HEK293 (cell line): ENCODE measurements around the gene MRPS5.

Source experiments
- CTCF ChIA-PET: fragments of 350-600 bp; formaldehyde crosslinking; extraction: SDS; loops from one replicate; lab custom pipeline; 2021; ENCODE audit warnings: antibody characterized with exemption; lab: Yijun Ruan, JAX
- POLR2A ChIA-PET: fragments of 300-600 bp; formaldehyde crosslinking; extraction: SDS; loops from one replicate; lab custom pipeline; 2020; ENCODE audit warnings: antibody characterized with exemption, inconsistent platforms; lab: Yijun Ruan, JAX
- H3K27ac ChIP-seq: fragments of 200-500 bp; sonication (Bioruptor generic); 2 replicates; pipeline ENCODE4 v1.5.1; 2014; ENCODE audit warnings: low read depth, low read length, control low read depth, inconsistent platforms; ENCODE audit errors: extremely low read depth
- H3K36me3 ChIP-seq, 2 experiments: fragments of 200-500 bp in 1 of 2; sonication (Bioruptor generic) in 1 of 2; 1 replicate in 1 of 2; 2 replicates in 1 of 2; pipeline ENCODE4 v1.5.1; 2014 to 2017; ENCODE audit warnings: inconsistent platforms in 2 of 2, low read length in 2 of 2; ENCODE audit not compliant: control insufficient read depth in 2 of 2, insufficient read depth in 1 of 2
- H3K4me1 ChIP-seq: fragments of 200-500 bp; sonication (Bioruptor generic); 2 replicates; pipeline ENCODE4 v1.5.1; 2014; ENCODE audit warnings: mild to moderate bottlenecking, low read length, inconsistent platforms; ENCODE audit not compliant: control insufficient read depth, insufficient read depth
- H3K4me3 ChIP-seq: 2 replicates; pipeline ENCODE4 v1.5.1; 2011; ENCODE audit warnings: low read depth, mild to moderate bottlenecking, control low read depth, low read length, moderate library complexity
- H3K9me3 ChIP-seq: fragments of 200-500 bp; sonication (Bioruptor generic); 2 replicates; pipeline ENCODE4 v1.5.1; 2014; ENCODE audit warnings: low read depth, low read length, inconsistent platforms; ENCODE audit not compliant: control insufficient read depth, insufficient read depth
- FEZF1 ChIP-seq: fragments of 450-650 bp; formaldehyde crosslinking; IDR thresholded peaks from 2 replicates; pipeline ENCODE4 v1.5.1; 2016; ENCODE audit warnings: missing biosample characterization, missing genetic modification characterization
- GLIS1 ChIP-seq: fragments of 450-650 bp; formaldehyde crosslinking; IDR thresholded peaks from 2 replicates; pipeline ENCODE4 v1.5.1; 2016; ENCODE audit warnings: missing biosample characterization, missing genetic modification characterization
- GLIS2 ChIP-seq: fragments of 450-650 bp; formaldehyde crosslinking; IDR thresholded peaks from 2 replicates; pipeline ENCODE4 v1.5.1; 2016; ENCODE audit warnings: missing biosample characterization, missing genetic modification characterization
- KLF17 ChIP-seq: fragments of 450-650 bp; formaldehyde crosslinking; IDR thresholded peaks from 2 replicates; pipeline ENCODE4 v1.5.1; 2016; ENCODE audit warnings: missing biosample characterization, missing genetic modification characterization
- KLF8 ChIP-seq: fragments of 450-650 bp; formaldehyde crosslinking; IDR thresholded peaks from 2 replicates; pipeline ENCODE4 v1.5.1; 2016; ENCODE audit warnings: missing biosample characterization, missing genetic modification characterization
- OSR2 ChIP-seq: fragments of 450-650 bp; formaldehyde crosslinking; IDR thresholded peaks from 2 replicates; pipeline ENCODE4 v1.5.1; 2016; ENCODE audit warnings: missing biosample characterization, missing genetic modification characterization
- SP2 ChIP-seq: fragments of 450-650 bp; formaldehyde crosslinking; IDR thresholded peaks from 2 replicates; pipeline ENCODE4 v1.5.1; 2016; ENCODE audit warnings: missing biosample characterization, missing genetic modification characterization
- SP3 ChIP-seq: fragments of 450-650 bp; formaldehyde crosslinking; IDR thresholded peaks from 2 replicates; pipeline ENCODE4 v1.5.1; 2016; ENCODE audit warnings: missing biosample characterization, missing genetic modification characterization
- SP7 ChIP-seq: fragments of 450-650 bp; formaldehyde crosslinking; IDR thresholded peaks from 2 replicates; pipeline ENCODE4 v1.5.1; 2016; ENCODE audit warnings: missing biosample characterization, missing genetic modification characterization
- WT1 ChIP-seq: fragments of 450-650 bp; formaldehyde crosslinking; IDR thresholded peaks from 2 replicates; pipeline ENCODE4 v1.5.1; 2016; ENCODE audit warnings: missing biosample characterization, missing genetic modification characterization
- YY2 ChIP-seq: fragments of 450-650 bp; formaldehyde crosslinking; IDR thresholded peaks from 2 replicates; pipeline ENCODE4 v1.5.1; 2016; ENCODE audit warnings: missing biosample characterization, missing genetic modification characterization
- ZBTB17 ChIP-seq: fragments of 450-650 bp; formaldehyde crosslinking; IDR thresholded peaks from 2 replicates; pipeline ENCODE4 v1.5.1; 2016; ENCODE audit warnings: missing biosample characterization, missing genetic modification characterization
- ZBTB20 ChIP-seq: fragments of 450-650 bp; formaldehyde crosslinking; IDR thresholded peaks from 2 replicates; pipeline ENCODE4 v1.5.1; 2016; ENCODE audit warnings: missing biosample characterization, missing genetic modification characterization
- ZBTB8A ChIP-seq: fragments of 450-650 bp; formaldehyde crosslinking; IDR thresholded peaks from 2 replicates; pipeline ENCODE4 v1.5.1; 2016; ENCODE audit warnings: missing biosample characterization, missing genetic modification characterization
- ZFHX2 ChIP-seq: fragments of 450-650 bp; formaldehyde crosslinking; conservative IDR thresholded peaks from 2 replicates; pipeline ENCODE4 v1.5.1; 2016; ENCODE audit warnings: missing biosample characterization, missing genetic modification characterization
- ZNF239 ChIP-seq: fragments of 450-650 bp; formaldehyde crosslinking; IDR thresholded peaks from 2 replicates; pipeline ENCODE4 v1.5.1; 2016; ENCODE audit warnings: missing biosample characterization, missing genetic modification characterization
- ZNF335 ChIP-seq: fragments of 450-650 bp; formaldehyde crosslinking; conservative IDR thresholded peaks from 2 replicates; pipeline ENCODE4 v1.5.1; 2016; ENCODE audit warnings: missing biosample characterization, missing genetic modification characterization
- ZNF501 ChIP-seq: fragments of 450-650 bp; formaldehyde crosslinking; IDR thresholded peaks from 2 replicates; pipeline ENCODE4 v1.5.1; 2016; ENCODE audit warnings: missing biosample characterization, missing genetic modification characterization
- ZNF514 ChIP-seq: fragments of 450-650 bp; formaldehyde crosslinking; IDR thresholded peaks from 2 replicates; pipeline ENCODE4 v1.5.1; 2016; ENCODE audit warnings: missing biosample characterization, missing genetic modification characterization
- ZNF548 ChIP-seq: fragments of 450-650 bp; formaldehyde crosslinking; IDR thresholded peaks from 2 replicates; pipeline ENCODE4 v1.5.1; 2016; ENCODE audit warnings: missing biosample characterization, missing genetic modification characterization
- ZNF629 ChIP-seq: fragments of 450-650 bp; formaldehyde crosslinking; IDR thresholded peaks from 2 replicates; pipeline ENCODE4 v1.5.1; 2017; ENCODE audit warnings: missing biosample characterization, missing genetic modification characterization
- ZNF660 ChIP-seq: fragments of 450-650 bp; IDR thresholded peaks from 2 replicates; pipeline ENCODE4 v1.5.1; 2018; ENCODE audit warnings: missing biosample characterization, mild to moderate bottlenecking, missing genetic modification characterization
- ZNF76 ChIP-seq: fragments of 450-650 bp; formaldehyde crosslinking; IDR thresholded peaks from 2 replicates; pipeline ENCODE4; 2016; ENCODE audit warnings: low read depth, missing biosample characterization, missing genetic modification characterization, borderline replicate concordance
- ZSCAN23 ChIP-seq: fragments of 450-650 bp; formaldehyde crosslinking; IDR thresholded peaks from 2 replicates; pipeline ENCODE4 v1.5.1; 2016; ENCODE audit warnings: missing biosample characterization, missing genetic modification characterization
- ZXDB ChIP-seq: fragments of 450-650 bp; formaldehyde crosslinking; IDR thresholded peaks from 2 replicates; pipeline ENCODE4 v1.5.1; 2016; ENCODE audit warnings: missing biosample characterization, missing genetic modification characterization
- TF ChIP-seq, protein P1 (sequence below): fragments of 450-650 bp; formaldehyde crosslinking; IDR thresholded peaks from 2 replicates; pipeline ENCODE4 v1.5.1; 2016; ENCODE audit warnings: missing biosample characterization, missing genetic modification characterization
- TF ChIP-seq, protein P2 (sequence below): fragments of 450-650 bp; formaldehyde crosslinking; IDR thresholded peaks from 2 replicates; pipeline ENCODE4 v1.5.1; 2017; ENCODE audit warnings: missing biosample characterization, missing genetic modification characterization
- TF ChIP-seq, protein P3 (sequence below): fragments of 450-650 bp; formaldehyde crosslinking; optimal IDR thresholded peaks from 2 replicates; pipeline ENCODE3; 2016; ENCODE audit warnings: missing biosample characterization, mild to moderate bottlenecking, missing genetic modification characterization

Gene MRPS5

DNA sequence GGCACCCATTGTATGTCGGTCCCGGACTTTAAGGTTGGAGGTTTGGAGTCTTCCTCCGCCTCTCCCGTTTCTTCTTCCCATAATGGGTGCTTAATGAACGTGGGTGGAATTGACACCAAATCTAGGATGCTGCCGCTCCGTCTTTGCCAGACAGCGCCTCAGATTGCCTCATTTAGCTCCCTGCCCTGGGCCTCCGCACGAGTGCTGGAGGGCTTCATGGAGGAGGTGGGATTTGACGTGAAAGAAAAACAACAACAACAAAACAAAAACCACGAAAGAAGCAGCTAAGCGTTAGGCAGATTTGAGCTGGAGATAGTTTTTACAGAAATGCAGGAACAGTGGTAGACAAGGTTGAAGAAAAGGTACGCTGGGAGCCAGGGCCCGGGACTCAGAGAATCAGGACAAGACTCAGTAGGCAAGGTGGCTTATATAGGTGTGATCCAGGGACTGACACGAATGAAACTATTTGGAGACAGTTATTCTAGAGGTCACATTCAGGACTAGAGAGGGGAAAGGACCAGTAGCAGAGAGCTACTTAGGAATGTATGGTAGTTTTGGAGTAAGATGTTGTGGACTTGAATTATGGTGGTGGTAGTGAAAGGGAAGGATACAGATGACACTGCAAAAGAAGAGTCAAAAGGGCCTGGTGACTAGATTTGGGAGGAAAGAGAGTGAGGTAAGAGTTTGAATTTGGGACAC is 44.6 kb upstream of the MRPS5 start:
- POLR2A ChIA-PET = interaction anchor here (0.7 to 1.4 kb wide), 2 partner anchors 8 to 44 kb away, joined by 3 to 5 read pairs; partner anchors contain the start of gene MRPS5
- H3K4me1 ChIP-seq = no peaks in the 10 kb centered on the region
- H3K9me3 ChIP-seq = no peaks in the 10 kb centered on the region
- CTCF ChIA-PET = interaction anchor here (1.0 kb wide), 1 partner anchor 180 kb away, joined by 4 read pairs; no protein-coding TSS in a partner anchor
- peak overlapping the region; percentile 98 for H3K4me3 ChIP-seq
- peak overlapping the region; percentile 33; the same call in 1 of the 2 replicates for H3K27ac ChIP-seq
- H3K36me3 ChIP-seq = peaks cover 0 to 6% of the 10 kb centered on the region in 2 experiments; a peak in 1 of 3 replicates
- TF ChIP-seq, protein P1, sequence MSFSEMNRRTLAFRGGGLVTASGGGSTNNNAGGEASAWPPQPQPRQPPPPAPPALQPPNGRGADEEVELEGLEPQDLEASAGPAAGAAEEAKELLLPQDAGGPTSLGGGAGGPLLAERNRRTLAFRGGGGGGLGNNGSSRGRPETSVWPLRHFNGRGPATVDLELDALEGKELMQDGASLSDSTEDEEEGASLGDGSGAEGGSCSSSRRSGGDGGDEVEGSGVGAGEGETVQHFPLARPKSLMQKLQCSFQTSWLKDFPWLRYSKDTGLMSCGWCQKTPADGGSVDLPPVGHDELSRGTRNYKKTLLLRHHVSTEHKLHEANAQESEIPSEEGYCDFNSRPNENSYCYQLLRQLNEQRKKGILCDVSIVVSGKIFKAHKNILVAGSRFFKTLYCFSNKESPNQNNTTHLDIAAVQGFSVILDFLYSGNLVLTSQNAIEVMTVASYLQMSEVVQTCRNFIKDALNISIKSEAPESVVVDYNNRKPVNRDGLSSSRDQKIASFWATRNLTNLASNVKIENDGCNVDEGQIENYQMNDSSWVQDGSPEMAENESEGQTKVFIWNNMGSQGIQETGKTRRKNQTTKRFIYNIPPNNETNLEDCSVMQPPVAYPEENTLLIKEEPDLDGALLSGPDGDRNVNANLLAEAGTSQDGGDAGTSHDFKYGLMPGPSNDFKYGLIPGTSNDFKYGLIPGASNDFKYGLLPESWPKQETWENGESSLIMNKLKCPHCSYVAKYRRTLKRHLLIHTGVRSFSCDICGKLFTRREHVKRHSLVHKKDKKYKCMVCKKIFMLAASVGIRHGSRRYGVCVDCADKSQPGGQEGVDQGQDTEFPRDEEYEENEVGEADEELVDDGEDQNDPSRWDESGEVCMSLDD (tag by site-specific recombination) = 0 out of 2 replicates have a peak, but pooled peaks have one; percentile 55
- TF ChIP-seq OSR2 (tag by site-specific recombination) = no peak
- TF ChIP-seq ZBTB20 = peak; percentile 22; the same call in 1 of the 2 replicates
- TF ChIP-seq ZNF335 (tag by site-specific recombination) = peak; percentile 9; the same call in 1 of the 2 replicates
- TF ChIP-seq ZNF239 = no peak

GRCh38 chr2:95165371-95166064 is 43.9 kb upstream of the MRPS5 start, which contains the start of gene ZNF2:
Gene ZNF2, plus strand, starts transcription at chr2:95165809. Its CDS starts 10,418 bp downstream, at chr2:95176227.
- CTCF ChIA-PET = interaction anchor here (1.5 kb wide), 1 partner anchor 50 kb away, joined by 8 read pairs; no protein-coding TSS in a partner anchor
- Histone ChIP-seq H3K9me3 (no peaks in the 10 kb centered on the region), H3K4me1 (no peaks in the 10 kb centered on the region), H3K27ac (peak within 1 kb of the TSS; percentile 53; the same call in 1 of the 2 replicates), H3K36me3 (peaks cover 0 to 6% of the 10 kb centered on the region in 2 experiments; a peak in 1 of 3 replicates), H3K4me3 (peak within 1 kb of the TSS; percentile 98)
- POLR2A ChIA-PET = interaction anchor here (1.1 to 1.4 kb wide), 3 partner anchors 9 to 169 kb away, joined by 3 to 9 read pairs (median 3); partner anchors contain the start of gene MRPS5
- no peak for TF ChIP-seq ZNF548 (tag by site-specific recombination)
- peak; percentile 51 for TF ChIP-seq ZFHX2
- TF ChIP-seq ZNF501 (tag by site-specific recombination) = peak; percentile 60; the same call in 1 of the 2 replicates
- peak; percentile 69 for TF ChIP-seq SP3 (tag by site-specific recombination)
- TF ChIP-seq KLF8 (tag by site-specific recombination) = peak; percentile 42; the same call in 1 of the 2 replicates
- peak; percentile 76 for TF ChIP-seq ZNF660 (tag by site-specific recombination)
- peak; percentile 94 for TF ChIP-seq ZNF76 (tag by site-specific recombination)
- peak; percentile 58; the same call in 1 of the 2 replicates for TF ChIP-seq SP7
- peak; percentile 89 for TF ChIP-seq ZBTB20
- no peak for TF ChIP-seq WT1 (tag by site-specific recombination)
- peak; percentile 88 for TF ChIP-seq ZNF629 (tag by site-specific recombination)
- peak; percentile 68 for TF ChIP-seq FEZF1
- no peak; the same call in 1 of the 2 replicates for TF ChIP-seq KLF17 (tag by site-specific recombination)
- TF ChIP-seq ZBTB17 = peak; percentile 99
- TF ChIP-seq GLIS2 (tag by site-specific recombination) = peak; percentile 59; the same call in 1 of the 2 replicates
- no peak for TF ChIP-seq ZNF514 (tag by site-specific recombination)
- peak; percentile 54 for TF ChIP-seq SP2 (tag by site-specific recombination)
- 0 out of 2 replicates have a peak, but pooled peaks have one; percentile 15 for TF ChIP-seq GLIS1 (tag by site-specific recombination)
- TF ChIP-seq, protein P2, sequence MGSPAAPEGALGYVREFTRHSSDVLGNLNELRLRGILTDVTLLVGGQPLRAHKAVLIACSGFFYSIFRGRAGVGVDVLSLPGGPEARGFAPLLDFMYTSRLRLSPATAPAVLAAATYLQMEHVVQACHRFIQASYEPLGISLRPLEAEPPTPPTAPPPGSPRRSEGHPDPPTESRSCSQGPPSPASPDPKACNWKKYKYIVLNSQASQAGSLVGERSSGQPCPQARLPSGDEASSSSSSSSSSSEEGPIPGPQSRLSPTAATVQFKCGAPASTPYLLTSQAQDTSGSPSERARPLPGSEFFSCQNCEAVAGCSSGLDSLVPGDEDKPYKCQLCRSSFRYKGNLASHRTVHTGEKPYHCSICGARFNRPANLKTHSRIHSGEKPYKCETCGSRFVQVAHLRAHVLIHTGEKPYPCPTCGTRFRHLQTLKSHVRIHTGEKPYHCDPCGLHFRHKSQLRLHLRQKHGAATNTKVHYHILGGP (tag by site-specific recombination) = peak; percentile 55
- TF ChIP-seq ZSCAN23 (tag by site-specific recombination) = no peak
- peak; percentile 84 for TF ChIP-seq ZXDB
- peak; percentile 91 for TF ChIP-seq YY2
- TF ChIP-seq, protein P3, sequence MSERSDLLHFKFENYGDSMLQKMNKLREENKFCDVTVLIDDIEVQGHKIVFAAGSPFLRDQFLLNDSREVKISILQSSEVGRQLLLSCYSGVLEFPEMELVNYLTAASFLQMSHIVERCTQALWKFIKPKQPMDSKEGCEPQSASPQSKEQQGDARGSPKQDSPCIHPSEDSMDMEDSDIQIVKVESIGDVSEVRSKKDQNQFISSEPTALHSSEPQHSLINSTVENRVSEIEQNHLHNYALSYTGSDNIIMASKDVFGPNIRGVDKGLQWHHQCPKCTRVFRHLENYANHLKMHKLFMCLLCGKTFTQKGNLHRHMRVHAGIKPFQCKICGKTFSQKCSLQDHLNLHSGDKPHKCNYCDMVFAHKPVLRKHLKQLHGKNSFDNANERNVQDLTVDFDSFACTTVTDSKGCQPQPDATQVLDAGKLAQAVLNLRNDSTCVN (tag by site-specific recombination) = peak; percentile 35
- TF ChIP-seq ZBTB8A (tag by site-specific recombination) = 0 out of 2 replicates have a peak, but pooled peaks have one; percentile 20
